Ishikawa (cell line): ENCODE measurements around the gene PTPRE.

ENCODE experiments used
- CEBPB ChIP-seq: IDR thresholded peaks from 2 replicates; pipeline ENCODE4 v1.6.1; 2012
- CREB1 ChIP-seq: IDR thresholded peaks from 2 replicates; pipeline ENCODE4 v1.6.1; 2012; ENCODE audit warnings: low read depth
- EGR1 ChIP-seq: IDR thresholded peaks from 2 replicates; pipeline ENCODE4 v1.6.1; 2012
- EP300 ChIP-seq: IDR thresholded peaks from 2 replicates; pipeline ENCODE4 v1.6.1; 2012; ENCODE audit warnings: borderline replicate concordance
- FOXM1 ChIP-seq: IDR thresholded peaks from 2 replicates; pipeline ENCODE4 v1.6.1; 2012; ENCODE audit warnings: low read depth, borderline replicate concordance
- MAX ChIP-seq: IDR thresholded peaks from 2 replicates; pipeline ENCODE4 v1.6.1; 2012
- NFIC ChIP-seq: IDR thresholded peaks from 2 replicates; pipeline ENCODE4 v1.6.1; 2012
- RAD21 ChIP-seq: IDR thresholded peaks from 2 replicates; pipeline ENCODE4 v1.6.1; 2012; ENCODE audit warnings: low read depth
- REST ChIP-seq: IDR thresholded peaks from 2 replicates; pipeline ENCODE4 v1.6.1; 2012; ENCODE audit warnings: low read depth, mild to moderate bottlenecking
- TAF1 ChIP-seq: IDR thresholded peaks from 2 replicates; pipeline ENCODE4 v1.6.1; 2012; ENCODE audit warnings: low read depth, mild to moderate bottlenecking
- TCF12 ChIP-seq: IDR thresholded peaks from 2 replicates; pipeline ENCODE4 v1.6.1; 2012; ENCODE audit warnings: low read depth
- TEAD4 ChIP-seq: IDR thresholded peaks from 2 replicates; pipeline ENCODE4 v1.6.1; 2012
- USF1 ChIP-seq: IDR thresholded peaks from 2 replicates; pipeline ENCODE4 v1.6.1; 2012
- YY1 ChIP-seq: IDR thresholded peaks from 2 replicates; pipeline ENCODE4 v1.6.1; 2012; ENCODE audit warnings: low read depth
- ZBTB7A ChIP-seq: IDR thresholded peaks from 2 replicates; pipeline ENCODE4 v1.6.1; 2012; ENCODE audit warnings: low read depth

Gene PTPRE

GRCh38 chr10:127896590-127896989, 10.3 kb upstream of the PTPRE start:
- TF ChIP-seq EGR1, result no peak
- TF ChIP-seq EP300, result no peak
- TF ChIP-seq YY1, result no peak
- no peak for TF ChIP-seq FOXM1
- no peak for TF ChIP-seq NFIC
- no peak for TF ChIP-seq TCF12
- no peak for TF ChIP-seq TEAD4
- no peak for TF ChIP-seq RAD21
- no peak for TF ChIP-seq TAF1

- TF ChIP-seq MAX (no peak), ZBTB7A (no peak), YY1 (no peak), CREB1 (no peak), EP300 (no peak), TEAD4 (no peak), TAF1 (no peak), REST (no peak), USF1 (no peak)
These were observed 9.7 kb upstream of the PTPRE start for GRCh38 chr10:127897177-127897576.

- TF ChIP-seq CREB1 (no peak), USF1 (no peak), MAX (no peak), NFIC (no peak), EP300 (no peak), REST (no peak), TCF12 (no peak), ZBTB7A (no peak), YY1 (no peak)
These were observed 7.0 kb upstream of the PTPRE start for GRCh38 chr10:127899766-127900387.

- TF ChIP-seq EGR1, result no peak
- TF ChIP-seq YY1, result no peak
- no peak for TF ChIP-seq USF1
- TF ChIP-seq TAF1, result no peak
- TF ChIP-seq TEAD4, result no peak
- TF ChIP-seq EP300, result no peak
- TF ChIP-seq ZBTB7A, result no peak
- TF ChIP-seq FOXM1, result no peak
These were observed 3.1 kb upstream of the PTPRE start for GRCh38 chr10:127903789-127904188.

GRCh38 chr10:127904311-127905000, 2.4 kb upstream of the PTPRE start:
- TF ChIP-seq TEAD4 (no peak), MAX (no peak), ZBTB7A (no peak), TAF1 (no peak), NFIC (no peak), CREB1 (no peak), FOXM1 (no peak), TCF12 (no peak), USF1 (no peak), REST (no peak), EGR1 (no peak), CEBPB (no peak), RAD21 (no peak), YY1 (no peak), EP300 (no peak)
